ACC112 (cell line): ENCODE data around the gene MMP20.

Source experiments
- H2AFZ ChIP-seq: fragments of 200-600 bp; sonication (generic); one replicate; pipeline ENCODE4 v1.6.0; 2017; ENCODE audit warnings: antibody characterized with exemption, low read length; ENCODE audit not compliant: unreplicated experiment
- H3K27ac ChIP-seq: fragments of 200-600 bp; sonication (generic); 2 replicates; pipeline ENCODE4 v1.5.1; 2014; ENCODE audit warnings: low read depth, mild to moderate bottlenecking, antibody characterized with exemption, low read length, moderate library complexity
- H3K27me3 ChIP-seq: fragments of 200-600 bp; sonication (generic); 2 replicates; pipeline ENCODE4 v1.6.1; 2014; ENCODE audit warnings: mild to moderate bottlenecking, antibody characterized with exemption, low read length, moderate library complexity, mixed read lengths; ENCODE audit not compliant: insufficient read depth
- H3K36me3 ChIP-seq: fragments of 200-600 bp; sonication (generic); 2 replicates; pipeline ENCODE4 v1.6.1; 2016; ENCODE audit warnings: mild to moderate bottlenecking, antibody characterized with exemption, low read length, moderate library complexity, mixed read lengths; ENCODE audit not compliant: insufficient read depth
- H3K4me1 ChIP-seq: fragments of 200-600 bp; sonication (generic); one replicate; pipeline ENCODE4 v1.6.1; 2016; ENCODE audit warnings: low read length, mixed read lengths; ENCODE audit not compliant: insufficient read depth, unreplicated experiment, control insufficient read depth
- H3K4me3 ChIP-seq: fragments of 200-600 bp; sonication (generic); 2 replicates; pipeline ENCODE4 v1.5.1; 2014; ENCODE audit warnings: mild to moderate bottlenecking, low read depth, low read length
- H3K79me2 ChIP-seq: fragments of 200-600 bp; sonication (generic); one replicate; pipeline ENCODE4 v1.6.0; 2016; ENCODE audit warnings: low read length; ENCODE audit not compliant: control insufficient read depth, unreplicated experiment, insufficient read depth

Gene MMP20, protein sequence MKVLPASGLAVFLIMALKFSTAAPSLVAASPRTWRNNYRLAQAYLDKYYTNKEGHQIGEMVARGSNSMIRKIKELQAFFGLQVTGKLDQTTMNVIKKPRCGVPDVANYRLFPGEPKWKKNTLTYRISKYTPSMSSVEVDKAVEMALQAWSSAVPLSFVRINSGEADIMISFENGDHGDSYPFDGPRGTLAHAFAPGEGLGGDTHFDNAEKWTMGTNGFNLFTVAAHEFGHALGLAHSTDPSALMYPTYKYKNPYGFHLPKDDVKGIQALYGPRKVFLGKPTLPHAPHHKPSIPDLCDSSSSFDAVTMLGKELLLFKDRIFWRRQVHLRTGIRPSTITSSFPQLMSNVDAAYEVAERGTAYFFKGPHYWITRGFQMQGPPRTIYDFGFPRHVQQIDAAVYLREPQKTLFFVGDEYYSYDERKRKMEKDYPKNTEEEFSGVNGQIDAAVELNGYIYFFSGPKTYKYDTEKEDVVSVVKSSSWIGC

DNA sequence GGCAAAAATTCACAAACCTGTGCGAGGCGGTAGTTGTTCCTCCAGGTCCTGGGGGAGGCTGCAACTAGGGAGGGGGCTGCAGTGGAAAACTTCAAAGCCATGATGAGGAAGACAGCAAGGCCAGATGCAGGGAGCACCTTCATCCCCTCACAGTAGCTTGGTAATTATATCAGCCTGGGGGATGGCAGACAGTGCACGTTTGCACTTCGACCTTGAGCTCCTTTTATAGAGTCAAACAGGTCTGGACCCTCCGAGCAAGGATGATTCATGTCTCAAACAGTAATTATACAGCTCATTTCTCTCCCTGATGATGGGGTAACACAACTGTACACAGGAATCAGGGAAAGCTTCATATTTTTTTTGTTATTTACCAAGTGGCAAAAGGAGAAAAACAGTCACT, at the start of gene MMP20:
Gene MMP20 (minus strand): TSS at position 156 of the 400 bp plus-strand sequence. CDS start 13 bp downstream, at position 143.
- Histone ChIP-seq H3K36me3 (no peaks in the 10 kb centered on the region), H3K79me2 (no peaks in the 10 kb centered on the region), H3K4me3 (no peak within 1 kb of the TSS), H2AFZ (no peak within 1 kb of the TSS), H3K4me1 (peaks cover 13% of the 10 kb centered on the region), H3K27ac (no peak within 1 kb of the TSS), H3K27me3 (no peaks in the 10 kb centered on the region)

DNA sequence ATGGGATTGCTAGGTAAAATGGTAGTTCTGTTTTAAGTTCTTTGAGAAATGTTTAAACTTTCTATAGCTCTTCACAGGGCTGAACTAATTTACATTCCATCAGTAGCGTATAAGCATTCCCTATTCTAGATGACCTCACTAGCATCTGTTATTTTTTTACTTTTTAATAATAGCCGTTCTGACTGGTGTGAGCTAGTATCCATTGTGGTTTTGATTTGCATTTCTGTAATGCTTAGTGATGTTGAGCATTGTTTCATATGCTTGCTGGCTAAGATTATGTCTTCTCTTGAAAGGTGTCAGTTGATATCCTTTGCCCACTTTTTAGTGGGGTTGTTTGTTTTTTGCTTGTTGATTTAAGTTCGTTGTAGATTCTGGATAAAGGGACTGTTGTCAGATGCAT, 44.5 kb upstream of the MMP20 start:
- Histone ChIP-seq H3K79me2 (no peaks in the 10 kb centered on the region), H3K4me1 (no peaks in the 10 kb centered on the region), H3K27ac (no peak overlapping the region), H3K27me3 (no peaks in the 10 kb centered on the region; the same call in 1 of the 2 replicates), H3K4me3 (no peak overlapping the region), H2AFZ (no peak overlapping the region), H3K36me3 (no peaks in the 10 kb centered on the region)

DNA sequence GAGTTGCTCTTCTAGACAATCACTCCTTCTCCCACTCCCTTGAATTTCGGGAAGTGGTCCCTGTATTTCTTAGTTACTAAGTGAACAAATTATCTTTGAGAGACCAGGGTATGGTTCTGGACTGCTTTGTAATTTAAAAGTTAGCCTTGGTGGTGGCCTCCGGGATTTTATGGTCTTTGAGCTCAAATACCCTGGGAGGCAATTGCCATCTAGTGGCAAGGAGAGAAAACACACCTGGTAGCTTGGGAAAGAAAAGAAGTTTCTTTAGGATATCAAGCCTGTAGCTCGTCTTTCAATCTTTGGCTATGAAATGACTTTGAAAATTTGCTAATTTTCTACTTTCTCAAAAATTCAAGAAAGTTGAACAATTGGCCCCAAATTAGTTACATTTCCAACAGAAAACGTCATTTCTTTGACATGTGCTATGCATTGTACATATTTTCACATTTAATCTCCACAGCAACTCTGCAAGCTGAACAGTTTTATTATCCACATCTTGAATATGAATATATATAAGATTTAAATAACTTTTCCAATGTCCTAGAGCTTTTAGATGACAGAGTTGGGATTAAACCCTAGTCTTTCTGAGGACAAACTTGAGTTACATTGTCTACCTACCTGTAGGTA, 41.3 kb upstream of the MMP20 start:
- H3K79me2 ChIP-seq: no peaks in the 10 kb centered on the region
- no peak overlapping the region for H3K27ac ChIP-seq
- no peaks in the 10 kb centered on the region for H3K4me1 ChIP-seq
- H3K36me3 ChIP-seq: no peaks in the 10 kb centered on the region
- no peak overlapping the region for H3K4me3 ChIP-seq
- no peaks in the 10 kb centered on the region for H3K27me3 ChIP-seq
- no peak overlapping the region for H2AFZ ChIP-seq

DNA sequence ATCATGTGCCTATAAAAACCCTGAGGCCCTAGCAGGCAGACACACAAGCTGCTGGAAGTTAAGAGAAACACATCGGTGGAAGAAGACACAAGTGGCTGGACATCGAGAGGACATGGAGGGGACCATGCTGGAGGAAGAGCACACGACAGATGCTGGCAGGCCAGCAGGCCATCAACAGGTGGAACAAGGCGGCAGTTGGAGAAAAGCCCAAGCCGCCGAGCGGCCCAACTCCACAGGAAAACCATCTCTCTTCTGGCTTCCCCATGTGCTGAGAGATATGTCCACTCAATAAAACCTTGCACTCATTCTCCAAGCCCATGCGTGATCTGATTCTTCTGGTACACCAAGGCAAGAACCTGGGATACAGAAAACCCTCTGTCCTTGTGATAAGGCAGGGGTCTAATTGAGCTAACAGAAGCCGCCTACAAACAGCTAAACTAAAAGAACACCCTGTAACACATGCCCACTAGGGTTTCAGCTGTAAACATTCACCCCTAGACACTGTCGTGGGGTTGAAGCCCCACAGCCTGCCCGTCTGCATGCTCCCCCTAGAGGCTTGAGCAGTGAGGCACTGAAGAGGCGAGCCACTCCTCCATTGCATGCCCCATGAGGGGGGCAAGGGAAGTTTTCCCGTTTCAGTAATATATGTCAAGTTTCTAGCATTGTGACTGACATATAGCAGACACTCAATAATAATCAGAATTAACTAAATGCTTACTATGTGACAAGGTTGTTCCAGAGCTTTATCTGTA, 39.0 kb upstream of the MMP20 start:
- Histone ChIP-seq H3K4me3 (no peak overlapping the region), H3K36me3 (no peaks in the 10 kb centered on the region), H2AFZ (no peak overlapping the region), H3K27ac (no peak overlapping the region), H3K79me2 (no peaks in the 10 kb centered on the region), H3K4me1 (no peaks in the 10 kb centered on the region), H3K27me3 (0 out of 2 replicates have a peak, but pooled peaks cover 7% of the 10 kb centered on the region)

DNA sequence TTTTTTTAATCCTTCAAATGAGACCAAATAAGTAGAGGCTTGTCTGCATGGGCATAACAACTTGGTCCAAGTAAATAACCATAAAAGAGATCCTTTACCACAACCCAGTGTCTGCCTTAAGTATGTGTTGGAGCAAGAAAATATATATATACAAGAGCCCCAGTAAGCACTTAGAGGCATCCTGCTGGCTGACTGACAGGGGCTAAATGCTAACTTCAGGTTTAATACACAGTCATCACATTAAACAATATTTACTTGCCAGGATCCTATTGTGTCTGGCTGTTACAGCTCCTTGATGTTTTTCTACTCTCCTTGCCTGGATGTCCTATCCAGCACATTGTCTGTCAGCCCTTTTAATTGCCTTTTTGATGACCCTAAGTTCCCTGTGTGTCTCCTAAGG, 37.5 kb upstream of the MMP20 start:
- H3K4me1 ChIP-seq: no peaks in the 10 kb centered on the region
- no peak overlapping the region for H3K27ac ChIP-seq
- H3K79me2 ChIP-seq: no peaks in the 10 kb centered on the region
- H3K4me3 ChIP-seq: no peak overlapping the region
- peaks cover 9% of the 10 kb centered on the region for H3K27me3 ChIP-seq
- H2AFZ ChIP-seq: no peak overlapping the region
- H3K36me3 ChIP-seq: no peaks in the 10 kb centered on the region

DNA sequence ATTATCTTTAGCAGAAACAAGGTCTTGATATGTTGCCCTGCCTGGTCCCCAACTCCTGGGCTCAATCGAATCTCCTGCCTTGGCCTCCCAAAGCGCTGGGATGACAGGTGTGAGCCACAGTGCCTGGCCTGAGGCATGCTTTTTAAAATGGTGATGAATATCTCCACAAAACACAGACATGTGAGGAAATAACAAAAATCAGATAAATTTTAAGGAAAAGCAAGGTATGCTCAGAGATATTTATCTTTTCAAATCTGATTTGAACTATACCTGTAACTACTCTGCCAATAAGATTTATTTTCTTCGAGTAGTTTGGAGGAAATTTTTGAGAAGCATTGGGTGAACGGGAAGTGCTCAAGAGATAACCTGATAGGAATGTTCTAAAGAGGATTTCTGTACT, 35.9 kb upstream of the MMP20 start:
- H3K4me1 ChIP-seq: no peaks in the 10 kb centered on the region
- no peak overlapping the region for H3K27ac ChIP-seq
- no peak overlapping the region for H3K4me3 ChIP-seq
- no peak overlapping the region for H2AFZ ChIP-seq
- H3K27me3 ChIP-seq: peaks cover 22% of the 10 kb centered on the region
- H3K79me2 ChIP-seq: no peaks in the 10 kb centered on the region
- no peaks in the 10 kb centered on the region for H3K36me3 ChIP-seq

DNA sequence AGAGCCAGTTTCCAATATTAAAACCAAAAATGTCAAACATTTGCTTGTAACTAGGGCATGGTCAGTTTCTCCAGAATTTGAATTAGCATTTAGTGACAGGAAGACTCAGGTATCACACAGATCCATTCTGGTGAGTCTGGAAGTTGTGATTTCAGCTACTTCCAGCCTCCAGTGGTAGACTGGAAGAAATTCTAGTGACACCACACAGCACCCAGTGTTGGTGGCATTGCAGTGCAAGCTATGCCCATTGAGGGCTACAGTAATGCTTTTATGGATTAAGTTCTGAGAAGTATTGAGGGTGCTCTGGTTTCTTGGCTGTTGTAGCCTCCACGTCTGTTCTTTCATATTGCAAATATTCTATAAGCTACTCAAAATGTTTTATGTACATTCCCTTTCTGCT, 31.4 kb upstream of the MMP20 start:
- H3K4me1 ChIP-seq: no peaks in the 10 kb centered on the region
- H3K27me3 ChIP-seq: peaks cover 29% of the 10 kb centered on the region
- H3K4me3 ChIP-seq: no peak overlapping the region
- no peak overlapping the region for H3K27ac ChIP-seq
- no peaks in the 10 kb centered on the region for H3K36me3 ChIP-seq
- no peaks in the 10 kb centered on the region for H3K79me2 ChIP-seq
- no peak overlapping the region for H2AFZ ChIP-seq

DNA sequence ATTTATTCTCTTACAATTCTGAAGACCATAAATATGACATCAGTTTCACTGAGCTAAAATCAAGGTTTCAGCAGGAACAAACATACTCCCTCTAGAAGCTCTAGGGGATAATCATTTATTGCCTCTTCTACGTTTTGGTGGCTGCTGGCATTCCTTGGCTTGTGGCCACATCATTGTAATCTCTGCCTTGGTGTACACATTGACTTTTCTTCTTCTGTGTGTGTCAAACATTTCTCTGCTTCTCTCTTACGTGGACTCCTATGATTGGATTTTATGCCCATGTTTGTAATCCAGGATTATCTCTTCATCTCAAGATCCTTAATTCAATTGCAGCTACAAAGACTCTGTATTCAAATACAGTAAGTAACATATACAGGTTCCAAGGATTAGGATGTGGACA, 30.4 kb upstream of the MMP20 start:
- Histone ChIP-seq H3K4me1 (no peaks in the 10 kb centered on the region), H3K27me3 (peaks cover 29% of the 10 kb centered on the region), H3K36me3 (no peaks in the 10 kb centered on the region), H3K79me2 (no peaks in the 10 kb centered on the region), H3K4me3 (no peak overlapping the region), H3K27ac (no peak overlapping the region), H2AFZ (no peak overlapping the region)

DNA sequence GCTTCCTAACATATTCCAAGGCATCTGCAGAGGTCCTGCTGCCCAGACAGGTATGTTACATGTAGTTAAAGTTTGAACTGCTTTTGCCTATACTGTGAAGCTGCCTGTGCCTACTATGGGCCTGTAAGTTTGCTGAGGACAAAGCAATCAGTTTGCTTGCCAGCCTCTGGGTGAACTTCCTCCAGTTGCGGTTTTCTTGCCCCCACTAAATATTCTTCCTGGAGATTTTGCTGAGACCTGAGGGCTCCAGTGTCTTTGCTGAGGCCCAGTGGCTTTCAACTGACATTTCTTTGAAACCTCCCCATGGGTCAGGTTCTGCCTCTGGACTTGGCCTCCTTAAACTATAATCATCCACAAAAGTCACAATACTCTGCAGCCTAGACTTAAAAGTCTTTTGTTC, 29.6 kb upstream of the MMP20 start:
- H3K27me3 ChIP-seq: peaks cover 27% of the 10 kb centered on the region
- H3K4me3 ChIP-seq: no peak overlapping the region
- H3K27ac ChIP-seq: no peak overlapping the region
- no peaks in the 10 kb centered on the region for H3K36me3 ChIP-seq
- no peaks in the 10 kb centered on the region for H3K4me1 ChIP-seq
- no peak overlapping the region for H2AFZ ChIP-seq
- no peaks in the 10 kb centered on the region for H3K79me2 ChIP-seq

DNA sequence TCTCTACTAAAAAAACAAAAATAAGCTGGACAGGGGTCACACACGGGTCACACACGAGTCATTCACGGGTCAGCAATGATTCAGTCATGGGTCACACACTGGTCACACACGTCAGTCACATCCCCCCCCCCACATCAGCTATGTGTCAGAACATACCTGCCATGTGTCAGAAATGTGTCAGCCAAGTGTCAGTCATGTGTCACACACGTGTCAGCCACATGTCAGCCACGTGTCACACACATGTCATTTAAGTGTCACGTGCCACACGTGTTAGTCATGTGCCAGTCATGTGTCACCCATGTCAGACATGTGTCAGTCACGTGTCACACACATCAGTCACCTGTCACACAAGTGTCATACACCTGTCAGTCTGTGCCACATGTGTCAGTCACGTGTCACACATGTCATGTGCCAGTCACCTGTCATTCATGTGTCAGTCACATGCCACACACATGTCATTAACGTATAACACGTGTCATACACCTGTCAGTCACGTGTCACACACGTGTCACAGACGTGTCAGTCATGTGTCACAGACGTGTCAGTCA, 28.7 kb upstream of the MMP20 start:
- no peaks in the 10 kb centered on the region for H3K79me2 ChIP-seq
- H2AFZ ChIP-seq: no peak overlapping the region

More for the DNA sequence above, 28.7 kb upstream of the MMP20 start:
- H3K4me1 ChIP-seq: no peaks in the 10 kb centered on the region
- no peak overlapping the region for H3K4me3 ChIP-seq
- H3K27me3 ChIP-seq: peaks cover 23% of the 10 kb centered on the region
- H3K36me3 ChIP-seq: no peaks in the 10 kb centered on the region
- H3K27ac ChIP-seq: no peak overlapping the region
